NOMO-1 treated with dmso at 0.1 percent for 144 hours (cell line): ENCODE data around the gene LAP3.
"Not testable (repeated sequence)": the region's sequence is repeated elsewhere in the genome, so short reads cannot be mapped to it uniquely, and the experiment has no call there.

Experiments used
- DNase-seq: peaks from one replicate; lab custom pipeline; 2025; ENCODE audit not compliant: unreplicated experiment; lab: John Stamatoyannopoulos, UW

Gene LAP3

GRCh38 chr4:17576932-17577664 is at the start of gene LAP3:
TSS of gene LAP3 (plus strand) at chr4:17577198. CDS start at chr4:17577466, 268 bp downstream.
- peak; percentile 95 for DNase-seq

- no peak for DNase-seq
These were observed 48.3 kb upstream of the LAP3 start for GRCh38 chr4:17528551-17529165.

DNA sequence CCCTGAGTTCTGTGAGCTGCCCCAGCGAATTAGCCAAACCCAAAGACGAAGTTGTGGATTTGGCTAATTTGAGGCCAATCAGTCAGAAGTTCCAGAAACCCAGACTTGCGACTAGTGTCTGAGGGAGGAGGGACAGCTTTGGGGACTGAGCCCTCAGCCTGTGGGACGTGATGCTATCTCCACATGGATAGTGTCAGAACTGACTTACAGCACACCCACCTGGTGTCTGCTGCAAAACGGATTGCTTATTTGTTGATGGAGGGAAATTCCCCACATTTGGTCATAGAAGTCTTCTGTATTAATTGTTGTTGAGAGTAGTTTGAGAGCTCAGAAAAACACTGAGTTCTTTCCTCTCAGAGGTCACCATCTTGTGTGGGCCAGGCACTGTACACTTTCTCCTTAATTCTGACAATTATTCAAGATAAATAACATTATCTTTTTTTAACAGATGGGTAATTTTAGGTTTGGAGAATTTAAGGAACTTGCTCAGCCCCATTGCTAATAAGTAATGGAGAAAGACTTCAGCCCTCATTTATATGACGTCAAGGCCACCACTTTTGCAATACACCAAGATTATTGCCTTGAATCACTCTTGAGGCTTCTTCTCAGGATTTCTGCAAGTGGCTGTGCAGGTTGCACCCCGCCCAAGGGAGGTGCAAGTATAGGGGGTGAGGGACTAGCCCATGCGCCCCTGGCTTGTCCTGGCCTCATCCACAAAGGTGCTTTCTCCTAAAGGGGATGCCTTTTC is 45.3 kb upstream of the LAP3 start:
- DNase-seq: peak; percentile 22

GRCh38 chr4:17534705-17535104 is 42.3 kb upstream of the LAP3 start:
- no peak for DNase-seq

DNA sequence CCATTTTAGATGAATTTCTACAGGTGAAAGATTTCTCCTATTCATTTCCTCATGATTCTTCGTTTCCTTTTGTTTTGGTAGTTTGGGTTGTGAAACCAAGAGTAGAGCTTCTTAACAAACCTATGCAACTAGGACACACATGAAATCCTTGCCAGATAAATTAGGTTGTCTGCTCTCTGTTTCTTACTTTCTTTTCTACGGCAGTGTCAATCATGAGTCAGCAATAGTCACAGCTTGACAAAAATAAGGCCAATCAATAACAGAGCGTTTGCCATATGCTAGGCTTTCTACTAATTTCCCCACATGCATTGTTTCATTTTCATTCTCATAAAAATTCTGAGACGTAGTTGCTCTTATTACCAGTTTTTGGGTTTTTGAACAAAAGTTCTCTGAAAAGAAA is 41.8 kb upstream of the LAP3 start:
- no peak for DNase-seq

GRCh38 chr4:17535906-17536305 is 41.1 kb upstream of the LAP3 start:
- DNase-seq: no peak

GRCh38 chr4:17537060-17537459 is 39.9 kb upstream of the LAP3 start:
- DNase-seq: not testable (repeated sequence)

- DNase-seq: no peak
These were observed 32.8 kb upstream of the LAP3 start for GRCh38 chr4:17544205-17544604.

DNA sequence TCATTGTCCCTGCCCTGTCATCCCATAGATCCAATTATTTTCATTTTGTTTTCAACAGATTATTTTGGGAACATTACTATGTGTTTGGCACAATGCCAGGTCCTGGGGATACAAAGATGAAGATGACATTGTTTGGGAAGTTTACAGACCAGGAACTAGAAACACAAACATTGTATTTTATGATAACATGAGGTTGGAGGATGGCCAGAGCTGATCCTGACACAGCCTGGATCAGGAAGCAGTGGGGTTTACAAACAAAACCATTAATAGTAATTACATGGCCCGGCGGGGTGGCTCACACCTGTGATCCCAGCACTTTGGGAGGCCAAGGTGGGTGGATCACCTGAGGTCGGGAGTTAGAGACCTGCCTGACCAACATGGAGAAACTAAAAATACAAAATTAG is 32.2 kb upstream of the LAP3 start:
- DNase-seq: no peak

GRCh38 chr4:17545374-17546140 is 31.4 kb upstream of the LAP3 start:
- no peak for DNase-seq

- no peak for DNase-seq
These were observed 30.8 kb upstream of the LAP3 start for GRCh38 chr4:17546222-17546621.

DNA sequence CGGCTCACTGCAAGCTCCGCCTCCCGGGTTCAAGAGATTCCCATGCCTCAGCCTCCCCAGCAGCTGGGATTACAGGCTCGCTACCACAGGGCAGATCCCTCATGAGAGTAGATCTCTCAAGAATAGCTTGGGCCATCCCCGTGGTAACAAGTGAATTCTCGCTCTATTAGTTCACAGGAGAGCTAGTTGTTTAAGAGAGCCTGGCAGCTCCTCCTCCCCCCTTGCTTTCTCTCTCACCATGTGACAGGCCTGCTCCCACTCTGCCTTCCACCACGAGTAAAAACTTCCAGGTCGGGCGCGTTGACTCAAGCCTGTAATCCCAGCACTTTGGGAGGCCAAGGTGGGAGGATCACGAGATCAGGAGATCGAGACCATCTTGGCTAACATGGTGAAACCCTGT is 30.3 kb upstream of the LAP3 start:
- no peak for DNase-seq

- DNase-seq: no peak
These were observed 26.4 kb upstream of the LAP3 start for GRCh38 chr4:17550549-17550948.

- no peak for DNase-seq
These were observed 24.6 kb upstream of the LAP3 start for GRCh38 chr4:17552427-17552826.

DNA sequence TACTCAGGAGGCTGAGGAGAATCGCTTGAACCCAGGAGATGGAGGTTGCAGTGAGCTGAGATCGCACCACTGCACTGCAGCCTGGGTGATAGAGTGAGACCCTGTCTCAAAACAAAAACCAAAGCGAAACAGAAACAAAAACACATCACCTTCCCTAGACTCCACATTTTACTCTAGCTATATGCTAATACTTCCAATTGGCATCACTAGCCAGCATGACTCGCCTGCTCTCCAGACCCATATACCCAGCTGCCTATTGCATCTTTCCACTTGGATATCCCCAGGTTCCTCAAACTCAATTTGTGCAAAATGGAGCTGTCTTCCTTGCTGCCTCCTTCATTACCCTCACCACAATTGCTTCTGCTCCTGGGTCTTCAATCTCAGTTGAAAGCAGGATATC is 22.4 kb upstream of the LAP3 start:
- no peak for DNase-seq

- no peak for DNase-seq
These were observed 20.5 kb upstream of the LAP3 start for GRCh38 chr4:17556498-17556897.

DNA sequence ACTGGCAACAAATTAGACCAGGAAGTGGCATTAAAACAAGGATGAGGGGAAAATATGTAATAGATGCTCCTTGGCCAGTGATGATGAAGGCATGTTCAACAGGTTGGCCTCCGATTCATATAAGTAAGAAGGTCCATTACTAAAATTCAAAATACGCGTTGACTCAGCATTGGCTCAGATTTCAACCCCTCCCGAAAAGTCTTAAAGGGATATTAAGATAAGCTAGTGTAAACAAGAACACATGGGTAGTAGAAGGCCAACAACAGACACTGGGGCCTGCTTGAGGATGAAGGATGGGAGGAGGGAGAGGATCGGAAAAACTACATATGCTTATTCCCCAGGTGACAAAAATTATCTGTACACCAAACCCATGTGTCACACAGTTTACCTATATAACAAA is 19.1 kb upstream of the LAP3 start:
- no peak for DNase-seq

DNA sequence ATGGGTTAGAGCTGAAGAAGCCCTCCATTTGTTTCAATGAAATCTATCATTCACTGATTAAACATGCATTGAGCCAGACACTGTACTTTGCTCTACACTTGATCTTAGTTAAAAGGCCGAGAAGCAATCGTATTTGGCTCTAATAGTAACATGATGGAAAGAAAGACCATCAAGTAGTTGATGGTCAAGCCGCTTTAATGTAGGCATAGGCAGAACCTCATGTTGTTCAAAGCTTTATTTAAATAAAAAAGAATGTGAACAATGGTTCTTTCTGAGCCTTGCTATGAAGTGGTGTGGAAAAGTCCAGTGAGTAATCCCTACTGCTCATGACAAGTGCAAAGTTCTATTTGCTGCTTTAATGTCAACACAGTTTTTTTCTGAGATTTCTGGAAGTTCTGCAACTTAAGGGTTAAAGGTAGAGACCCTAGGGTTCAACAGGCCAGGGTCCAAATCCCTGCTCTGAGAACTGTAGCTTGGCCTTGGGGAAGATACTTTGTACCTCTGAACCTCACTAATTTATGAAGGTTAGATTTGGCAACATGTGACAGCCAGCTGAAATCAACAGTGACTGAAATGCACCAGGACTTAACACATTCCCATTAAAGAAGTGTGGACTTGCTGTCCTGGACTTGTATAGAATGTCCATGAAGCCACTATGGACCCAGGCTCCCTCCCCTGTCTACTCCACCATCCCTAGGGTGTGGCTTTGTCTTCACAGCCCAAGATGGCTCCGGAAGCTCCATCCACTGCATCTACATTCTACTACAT is 17.9 kb upstream of the LAP3 start:
- DNase-seq: no peak

GRCh38 chr4:17559709-17560048 is 17.3 kb upstream of the LAP3 start:
- no peak for DNase-seq

DNA sequence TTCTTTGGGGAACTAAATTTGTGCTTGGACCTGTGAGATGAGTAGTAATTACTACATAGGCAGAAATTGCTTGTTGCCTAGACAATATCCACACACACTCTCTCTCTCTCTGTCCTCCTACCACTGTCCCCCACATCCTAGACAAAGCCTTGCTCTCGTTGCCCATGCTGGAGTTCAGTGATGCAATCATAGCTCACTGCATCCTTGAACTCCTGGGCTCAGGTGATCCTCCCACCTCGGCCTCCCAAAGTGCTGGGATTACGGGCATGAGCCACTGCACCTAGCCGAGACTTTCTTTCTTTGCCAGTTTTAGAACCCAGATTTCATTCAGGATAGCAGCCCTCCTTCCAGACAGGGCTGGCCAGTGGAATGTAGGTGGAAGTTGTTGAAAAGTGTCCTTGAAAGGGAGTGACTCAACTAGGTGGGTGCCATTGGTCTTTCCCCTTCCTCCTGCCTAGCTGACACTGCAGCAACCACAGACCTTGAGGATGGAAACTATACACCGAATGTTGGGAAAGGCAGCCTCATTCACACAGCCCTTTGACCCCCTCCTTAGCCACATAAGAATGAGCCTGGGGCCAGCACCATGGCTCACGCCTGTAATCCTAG is 16.8 kb upstream of the LAP3 start:
- DNase-seq: no peak
